ENCODE measurements around the gene RPL5. TPM values are rescaled to one million over a fixed set of nuclear protein-coding genes. Genes with fewer than 3 reads are reported as not detected.
A peak's percentile ranks its signal among the peaks of the same experiment; 100 is the strongest.

RPL5 gene
- total and polyA plus RNA-seq, 2 of the 8 experiments (the other 6 are each of a cell fraction or from before 2014, with no cell fraction given): 1,506 to 2,034 TPM

DNA sequence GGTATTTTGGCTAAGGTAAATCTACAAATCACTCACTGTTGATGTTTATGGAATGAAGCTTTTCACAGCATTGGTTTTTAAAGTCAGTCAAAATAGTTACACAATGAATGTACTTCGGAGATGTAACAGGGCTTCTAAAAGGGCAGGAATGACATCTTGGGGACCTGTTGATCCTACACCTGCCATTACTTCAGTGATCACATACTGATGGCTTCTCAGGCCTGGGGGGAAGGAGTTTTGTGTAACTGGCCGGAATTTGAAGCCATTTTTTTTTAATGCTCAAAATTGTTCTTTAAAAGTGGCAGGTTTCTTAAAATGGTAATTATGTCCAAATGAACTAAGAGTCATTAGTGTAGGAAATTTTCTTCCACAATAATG, 11.2 kb downstream of the RPL5 start:
- no peak overlapping the region for H3K4ac ChIP-seq (replicated peaks; ENCODE audit: insufficient read length, low read depth, low read length)
- H2AK5ac ChIP-seq (ENCODE audit: low read depth, low read length): no peak overlapping the region
- H3K4me1 ChIP-seq (replicated peaks in 1 of 4; ENCODE audit: control insufficient read depth in 3 of 4, insufficient read depth in 4 of 4, low read length in 3 of 4): no peaks in the 10 kb centered on the region
- no peak overlapping the region for H3K9ac ChIP-seq (replicated peaks in 1 of 4; ENCODE audit: extremely low read depth in 1 of 4, low read depth in 3 of 4, low read length in 3 of 4)
- no peak overlapping the region for H3K14ac ChIP-seq (ENCODE audit: insufficient read length)
- POLR2A ChIA-PET (ENCODE audit: partially characterized antibody): interaction anchor here (0.6 to 4.9 kb wide), 15 partner anchors 9 to 303 kb away, joined by 3 to 72 read pairs (median 3); partner anchors contain the start of gene RPL5
- H3K23ac ChIP-seq (ENCODE audit: insufficient read length): no peak overlapping the region
- no peak overlapping the region for H4K8ac ChIP-seq (ENCODE audit: extremely low read depth, insufficient read depth, low read length)
- H2BK120ac ChIP-seq (replicated peaks; ENCODE audit: low read depth, low read length): no peak overlapping the region
- H3K79me1 ChIP-seq (ENCODE audit: low read depth, low read length): no peaks in the 10 kb centered on the region; the same call in 1 of the 2 replicates
- no peaks in the 10 kb centered on the region for H3K23me2 ChIP-seq (ENCODE audit: low read depth, low read length)
- H2BK5ac ChIP-seq (ENCODE audit: low read depth, low read length): no peak overlapping the region
- peaks cover 12 to 16% of the 10 kb centered on the region in 2 experiments for H4K20me1 ChIP-seq (replicated peaks in 1 of 2; ENCODE audit: control insufficient read depth in 1 of 2, insufficient read depth in 2 of 2, low read length in 2 of 2)
- H3K27me3 ChIP-seq (replicated peaks in 1 of 4; ENCODE audit: control insufficient read depth in 3 of 4, extremely low read depth in 1 of 4, insufficient read depth in 3 of 4, low read length in 3 of 4): no peaks in the 10 kb centered on the region
- DNase-seq (ENCODE audit: low read depth in 1 of 2, low spot score in 2 of 2) (no peak), FAIRE-seq (no peak)
- no peak overlapping the region for H2BK15ac ChIP-seq (ENCODE audit: low read length)
- H4K5ac ChIP-seq (ENCODE audit: insufficient read length, low read depth, low read length): no peak overlapping the region
- H3K56ac ChIP-seq (replicated peaks; ENCODE audit: insufficient read length, low read depth, low read length): no peak overlapping the region
- H3K18ac ChIP-seq (ENCODE audit: extremely low read depth, low read length): no peak overlapping the region
- no peak overlapping the region for H3K4me3 ChIP-seq (ENCODE audit: extremely low read depth in 1 of 4, insufficient read depth in 2 of 4, low read depth in 3 of 4, low read length in 4 of 4)
- no peak for TF ChIP-seq FOSL1 (IDR thresholded peaks at IDR 0.05; ENCODE audit: insufficient read depth, low read depth, low read length)
- TF ChIP-seq EZH2 (IDR thresholded peaks at IDR 0.05; ENCODE audit: low read depth, low read length, severe bottlenecking): no peak
- peak in 1 of 2 experiments; percentile 71; a peak in 2 of 3 replicates for TF ChIP-seq POLR2A (IDR thresholded peaks at IDR 0.05; ENCODE audit: control extremely low read depth in 1 of 2, low read depth in 2 of 2, low read length in 2 of 2)
- no peak for TF ChIP-seq RFX5 (IDR thresholded peaks at IDR 0.05; ENCODE audit: borderline replicate concordance, low read depth, low read length)
- no peak for TF ChIP-seq KDM5A (IDR thresholded peaks at IDR 0.05; ENCODE audit: low read length)
- no peak for TF ChIP-seq JUN (IDR thresholded peaks at IDR 0.05; ENCODE audit: low read depth, low read length)
- peak; percentile 54 for TF ChIP-seq POLR2AphosphoS5 (IDR thresholded peaks at IDR 0.05; ENCODE audit: low read depth, low read length)
- no peak for TF ChIP-seq NANOG (IDR thresholded peaks at IDR 0.05; ENCODE audit: insufficient read depth, low read depth, low read length, poor library complexity, severe bottlenecking)
- H3K9me3 ChIP-seq (ENCODE audit: insufficient read depth in 2 of 2, low read depth in 1 of 2, low read length in 1 of 2): no peaks in the 10 kb centered on the region
- no peak overlapping the region for H2BK20ac ChIP-seq (ENCODE audit: low read length)
- H3K79me2 ChIP-seq (ENCODE audit: control insufficient read depth in 1 of 2, insufficient read depth in 2 of 2, low read length in 2 of 2): peaks cover under 1 to 23% of the 10 kb centered on the region in 2 experiments; a peak in 3 of 4 replicates
- no peak overlapping the region for H3K4me2 ChIP-seq (ENCODE audit: insufficient read depth in 1 of 2, low read depth in 2 of 2, low read length in 2 of 2)
- CTCF ChIA-PET (ENCODE audit: partially characterized antibody): interaction anchor here (1.4 to 1.6 kb wide), 3 partner anchors 11 to 151 kb away, joined by 4 to 8 read pairs (median 7); partner anchors contain the start of gene RPL5
- no peak overlapping the region for H4K91ac ChIP-seq (replicated peaks; ENCODE audit: insufficient read length, low read length)
- peaks cover 21 to 62% (median 51%) of the 10 kb centered on the region in 4 experiments for H3K36me3 ChIP-seq (ENCODE audit: control insufficient read depth in 2 of 4, insufficient read depth in 4 of 4, low read length in 3 of 4)
- no peak overlapping the region for H2AFZ ChIP-seq (ENCODE audit: low read length)
- no peak overlapping the region for H3K27ac ChIP-seq (ENCODE audit: low read depth, low read length)
- H2BK12ac ChIP-seq (ENCODE audit: low read depth, low read length): no peak overlapping the region
- WGBS, 2 experiments (ENCODE audit: extremely low coverage in 1 of 2, insufficient coverage in 1 of 2, insufficient read length in 1 of 2, insufficient replicate concordance in 2 of 2, low coverage in 1 of 2, low lambda C conversion rate in 2 of 2, missing lambda C conversion rate in 1 of 2): 42% methylated on average over 2 of the region's 2 CpGs; no CpG with 5 or more reads in 1 of the 2 experiments
